GM18511 (cell line): ENCODE results near the gene THOC7.

Experiments
- ATAC-seq: cut with Tn5 transposase; IDR thresholded peaks from one replicate; pipeline ENCODE4 v1.9.1; 2021; ENCODE audit warnings: mild to moderate bottlenecking, moderate library complexity; ENCODE audit not compliant: unreplicated experiment

The THOC7 gene

GRCh38 chr3:63863150-63864007, at the start of gene THOC7, which contains the start of gene ATXN7:
Gene THOC7, minus strand, starts transcription at chr3:63863805. Its CDS starts 15 bp downstream, at chr3:63863790.
Gene ATXN7, plus strand, starts transcription at chr3:63863867. Its CDS starts 48,732 bp downstream, at chr3:63912599.
- ATAC-seq = peak; percentile 75

GRCh38 chr3:63912768-63913588, 49.4 kb upstream of the THOC7 start:
- peak; percentile 20 for ATAC-seq

- ATAC-seq = peak; percentile 77
Measured at GRCh38 chr3:63911873-63912767, 48.5 kb upstream of the THOC7 start, which contains the start of gene SCAANT1. Gene SCAANT1, minus strand, starts transcription at chr3:63912383.

GRCh38 chr3:63911509-63911872, 47.9 kb upstream of the THOC7 start:
- ATAC-seq = no peak

GRCh38 chr3:63910891-63911290, 47.3 kb upstream of the THOC7 start:
- ATAC-seq = no peak

GRCh38 chr3:63910001-63910400, 46.4 kb upstream of the THOC7 start:
- no peak for ATAC-seq

GRCh38 chr3:63909431-63909830, 45.8 kb upstream of the THOC7 start:
- ATAC-seq = no peak

GRCh38 chr3:63908776-63909175, 45.2 kb upstream of the THOC7 start:
- ATAC-seq = no peak

- no peak for ATAC-seq
Measured at GRCh38 chr3:63908081-63908736, 44.6 kb upstream of the THOC7 start.

- no peak for ATAC-seq
Measured at GRCh38 chr3:63905731-63906620, 42.4 kb upstream of the THOC7 start.

- ATAC-seq = no peak
Measured at GRCh38 chr3:63900459-63900858, 36.9 kb upstream of the THOC7 start.

- no peak for ATAC-seq
Measured at GRCh38 chr3:63900010-63900409, 36.4 kb upstream of the THOC7 start.

- peak; percentile 76 for ATAC-seq
Measured at GRCh38 chr3:63896332-63897030, 32.9 kb upstream of the THOC7 start.

- no peak for ATAC-seq
Measured at GRCh38 chr3:63895422-63896189, 32.0 kb upstream of the THOC7 start.

GRCh38 chr3:63892773-63893352, 29.3 kb upstream of the THOC7 start:
- no peak for ATAC-seq

- no peak for ATAC-seq
Measured at GRCh38 chr3:63891518-63891917, 27.9 kb upstream of the THOC7 start.

- no peak for ATAC-seq
Measured at GRCh38 chr3:63886858-63887257, 23.3 kb upstream of the THOC7 start.
